ENCODE measurements around the gene ZNF638.
"Not testable (repeated sequence)": the region's sequence is repeated elsewhere in the genome, so short reads cannot be mapped to it uniquely, and the experiment has no call there.

ZNF638 gene

DNA sequence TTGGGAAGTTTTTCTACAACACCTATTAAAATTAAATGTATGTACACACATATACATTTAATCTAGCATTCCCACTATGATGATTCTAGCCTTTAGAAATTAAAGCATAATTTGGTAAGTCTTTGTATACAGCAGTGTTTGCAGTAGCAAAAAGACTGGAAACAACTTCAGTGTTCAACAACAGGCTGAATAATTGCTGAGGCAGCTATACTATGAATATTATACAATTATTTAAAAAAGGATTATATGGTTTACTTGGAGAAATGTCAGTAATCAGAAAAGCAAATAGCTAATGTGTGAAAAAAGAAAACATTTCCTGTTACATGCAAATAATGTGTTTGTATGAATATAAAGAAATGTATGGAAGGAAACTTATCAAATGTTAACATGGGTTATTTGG lies 1.4 kb upstream of the ZNF638 start:
- DNase-seq: no peak
- no peaks in the 10 kb centered on the region for H3K4me1 ChIP-seq
- H3K27me3 ChIP-seq: no peaks in the 10 kb centered on the region
- H3K4me3 ChIP-seq (ENCODE audit: low read depth, low read length): no peak overlapping the region
- TF ChIP-seq, protein P1, sequence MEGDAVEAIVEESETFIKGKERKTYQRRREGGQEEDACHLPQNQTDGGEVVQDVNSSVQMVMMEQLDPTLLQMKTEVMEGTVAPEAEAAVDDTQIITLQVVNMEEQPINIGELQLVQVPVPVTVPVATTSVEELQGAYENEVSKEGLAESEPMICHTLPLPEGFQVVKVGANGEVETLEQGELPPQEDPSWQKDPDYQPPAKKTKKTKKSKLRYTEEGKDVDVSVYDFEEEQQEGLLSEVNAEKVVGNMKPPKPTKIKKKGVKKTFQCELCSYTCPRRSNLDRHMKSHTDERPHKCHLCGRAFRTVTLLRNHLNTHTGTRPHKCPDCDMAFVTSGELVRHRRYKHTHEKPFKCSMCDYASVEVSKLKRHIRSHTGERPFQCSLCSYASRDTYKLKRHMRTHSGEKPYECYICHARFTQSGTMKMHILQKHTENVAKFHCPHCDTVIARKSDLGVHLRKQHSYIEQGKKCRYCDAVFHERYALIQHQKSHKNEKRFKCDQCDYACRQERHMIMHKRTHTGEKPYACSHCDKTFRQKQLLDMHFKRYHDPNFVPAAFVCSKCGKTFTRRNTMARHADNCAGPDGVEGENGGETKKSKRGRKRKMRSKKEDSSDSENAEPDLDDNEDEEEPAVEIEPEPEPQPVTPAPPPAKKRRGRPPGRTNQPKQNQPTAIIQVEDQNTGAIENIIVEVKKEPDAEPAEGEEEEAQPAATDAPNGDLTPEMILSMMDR (IDR thresholded peaks at IDR 0.05; ENCODE audit: low read depth, low read length): no peak
- no peaks in the 10 kb centered on the region for H3K36me3 ChIP-seq
- H3K9me3 ChIP-seq: no peaks in the 10 kb centered on the region

DNA sequence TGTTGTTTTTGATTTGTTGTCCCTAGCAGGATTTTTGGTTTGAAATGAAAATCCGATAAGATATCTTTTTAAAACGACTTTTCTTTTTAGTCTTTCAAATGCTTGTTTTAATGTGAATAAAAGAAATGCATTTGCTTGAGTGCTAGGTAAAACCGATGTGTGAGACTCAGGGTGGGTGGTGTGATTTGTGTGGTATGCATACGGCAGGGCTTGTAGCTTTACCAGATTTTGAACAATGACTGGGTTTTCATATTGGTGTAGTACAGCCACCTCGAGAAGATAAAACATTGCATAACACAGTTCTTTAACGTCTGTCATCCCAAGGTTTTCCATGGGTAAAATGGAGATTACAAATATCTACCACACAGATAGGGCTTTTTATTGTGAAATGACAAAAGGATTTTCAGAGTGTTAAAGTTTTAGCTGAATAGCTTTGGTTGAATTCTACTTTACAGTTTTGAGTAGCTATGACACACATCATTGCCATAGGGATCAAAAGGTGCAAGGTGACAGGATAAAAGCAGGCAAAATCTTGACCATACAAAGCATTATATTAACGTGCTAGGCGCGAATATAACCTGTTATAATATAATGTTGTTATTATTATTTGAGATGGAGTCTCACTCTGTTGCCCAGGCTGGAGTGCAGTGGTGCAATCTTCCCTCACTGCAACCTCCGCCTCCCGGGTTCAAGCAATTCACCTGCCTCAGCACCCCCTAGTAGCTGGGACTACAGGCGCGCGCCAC lies 824 bp upstream of the ZNF638 start:
- TF ChIP-seq, protein P1 (IDR thresholded peaks at IDR 0.05; ENCODE audit: low read depth, low read length): no peak
- Histone ChIP-seq H3K36me3 (no peaks in the 10 kb centered on the region), H3K4me3 (ENCODE audit: low read depth, low read length) (no peak overlapping the region), H3K4me1 (no peaks in the 10 kb centered on the region), H3K9me3 (no peaks in the 10 kb centered on the region), H3K27me3 (no peaks in the 10 kb centered on the region)
- DNase-seq: no peak

DNA sequence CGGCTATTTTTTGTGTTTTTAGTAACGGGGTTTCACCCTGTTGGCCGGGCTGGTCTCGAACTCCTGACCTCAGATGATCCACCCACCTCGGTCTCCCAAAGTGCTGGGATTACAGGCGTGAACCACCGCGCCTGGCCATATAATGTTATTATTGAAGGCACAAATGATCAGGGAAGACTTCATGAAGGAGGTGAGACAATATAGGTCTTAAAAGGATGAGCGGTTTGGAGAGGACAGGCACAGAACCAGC lies 326 bp upstream of the ZNF638 start:
- not testable (repeated sequence) for H3K9me3 ChIP-seq; H3K27me3 ChIP-seq; H3K36me3 ChIP-seq; H3K4me3 ChIP-seq (ENCODE audit: low read depth, low read length); DNase-seq; H3K4me1 ChIP-seq

DNA sequence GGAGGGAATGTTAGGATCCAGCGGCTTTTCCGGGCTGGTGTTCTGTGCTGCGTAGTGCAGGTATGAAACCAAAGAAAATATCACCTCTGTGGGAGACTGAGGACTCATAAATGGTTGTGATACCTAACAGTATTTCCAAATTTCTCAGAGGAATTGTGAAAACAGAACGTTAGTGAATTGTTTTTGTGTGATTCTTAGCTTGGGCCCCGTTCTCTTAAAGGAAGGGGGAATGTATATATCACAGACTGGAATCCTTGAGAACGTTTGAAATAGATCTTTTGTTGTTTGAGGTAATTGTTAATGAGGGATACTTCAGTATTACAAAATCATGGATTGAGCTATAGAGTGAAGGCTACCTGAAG lies 834 bp downstream of the ZNF638 start:
- H3K9me3 ChIP-seq: no peaks in the 10 kb centered on the region
- peak overlapping the region; percentile 84 for H3K4me3 ChIP-seq (ENCODE audit: low read depth, low read length)
- H3K27me3 ChIP-seq: no peaks in the 10 kb centered on the region
- no peak for DNase-seq
- TF ChIP-seq, protein P1 (IDR thresholded peaks at IDR 0.05; ENCODE audit: low read depth, low read length): no peak
- H3K4me1 ChIP-seq: no peaks in the 10 kb centered on the region
- no peaks in the 10 kb centered on the region for H3K36me3 ChIP-seq

DNA sequence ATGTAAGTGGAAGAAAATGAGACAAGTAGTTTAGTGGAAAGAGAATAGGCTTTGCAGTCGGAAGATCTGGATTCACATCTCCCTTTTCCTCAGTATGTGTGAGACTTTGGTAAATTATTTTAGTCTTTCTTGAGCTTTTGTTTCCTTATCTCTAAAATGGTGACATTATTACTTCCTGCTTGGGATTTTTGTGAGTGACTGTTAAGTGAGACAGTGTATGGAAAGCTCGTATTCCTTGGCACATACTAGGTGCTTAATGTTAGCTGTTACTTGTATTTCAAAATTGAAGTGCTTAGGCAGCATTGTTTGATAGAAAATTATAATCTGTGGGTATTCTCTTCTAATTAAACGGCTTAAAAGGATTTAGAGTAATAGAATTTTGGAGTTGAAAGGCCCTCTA lies 2.0 kb downstream of the ZNF638 start:
- no peaks in the 10 kb centered on the region for H3K36me3 ChIP-seq
- no peaks in the 10 kb centered on the region for H3K27me3 ChIP-seq
- TF ChIP-seq, protein P1 (IDR thresholded peaks at IDR 0.05; ENCODE audit: low read depth, low read length): no peak
- DNase-seq: no peak
- peak overlapping the region; percentile 84 for H3K4me3 ChIP-seq (ENCODE audit: low read depth, low read length)
- no peaks in the 10 kb centered on the region for H3K9me3 ChIP-seq
- H3K4me1 ChIP-seq: no peaks in the 10 kb centered on the region

DNA sequence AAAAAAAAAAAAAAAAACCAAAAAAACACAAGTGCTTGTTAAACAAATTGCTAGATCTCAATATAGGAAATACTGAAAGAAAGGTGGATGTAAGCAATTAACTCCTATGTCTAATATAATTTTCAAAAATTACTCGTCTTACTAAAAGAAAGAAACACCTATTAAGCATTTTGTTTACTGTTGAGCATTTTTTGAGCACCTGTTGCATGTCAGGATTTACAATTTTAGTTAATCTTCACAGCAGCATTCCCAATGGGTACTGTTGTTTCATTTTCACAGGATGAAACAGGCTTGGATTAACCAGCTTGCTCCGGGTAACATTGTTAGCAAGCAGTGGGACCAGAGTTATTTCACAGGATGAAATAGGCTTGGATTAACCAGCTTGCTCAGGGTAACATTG lies 4.8 kb downstream of the ZNF638 start:
- Histone ChIP-seq H3K36me3 (no peaks in the 10 kb centered on the region), H3K27me3 (no peaks in the 10 kb centered on the region), H3K4me1 (no peaks in the 10 kb centered on the region), H3K4me3 (ENCODE audit: low read depth, low read length) (no peak overlapping the region), H3K9me3 (no peaks in the 10 kb centered on the region)
- TF ChIP-seq, protein P1 (IDR thresholded peaks at IDR 0.05; ENCODE audit: low read depth, low read length): no peak
- DNase-seq: no peak

DNA sequence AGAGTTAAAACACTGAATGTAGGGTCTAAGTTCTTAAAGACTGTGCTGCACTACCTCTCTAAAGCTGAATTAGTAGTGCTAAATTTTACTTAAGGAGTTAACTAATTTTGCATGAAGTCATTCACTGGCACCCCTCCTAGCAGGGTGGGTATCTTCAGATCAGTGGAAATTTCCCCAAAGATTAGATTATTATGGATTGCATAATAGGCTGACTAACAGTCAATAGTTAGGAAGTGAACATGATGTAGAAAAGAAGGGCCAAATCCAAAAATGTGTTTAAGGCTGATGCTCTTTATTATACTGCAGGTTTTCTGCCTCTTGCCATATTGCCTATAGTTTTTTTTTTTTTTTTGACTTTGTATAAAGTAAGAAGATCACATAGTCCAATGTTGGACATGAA lies 5.2 kb downstream of the ZNF638 start:
- no peaks in the 10 kb centered on the region for H3K27me3 ChIP-seq
- TF ChIP-seq, protein P1 (IDR thresholded peaks at IDR 0.05; ENCODE audit: low read depth, low read length): no peak
- H3K4me1 ChIP-seq: no peaks in the 10 kb centered on the region
- no peaks in the 10 kb centered on the region for H3K36me3 ChIP-seq
- no peak for DNase-seq
- H3K4me3 ChIP-seq (ENCODE audit: low read depth, low read length): no peak overlapping the region
- no peaks in the 10 kb centered on the region for H3K9me3 ChIP-seq

All from BE2C (cell line).